HFF-Myc (cell line): Measurements from ENCODE around the gene ZFYVE28.

ENCODE experiments used
- DNase-seq: peaks from one replicate; pipeline ENCODE4 v3.0.0-alpha.2; 2011; ENCODE audit warnings: low read depth; ENCODE audit errors: extremely low read depth
- H3K4me3 ChIP-seq: replicated peaks from 2 replicates; pipeline ENCODE4 v1.5.1; 2011; ENCODE audit warnings: low read depth, mild to moderate bottlenecking, control low read depth, low read length
- TF ChIP-seq, protein P1 (sequence below): IDR thresholded peaks from 2 replicates; pipeline ENCODE4 v1.5.1; 2012; ENCODE audit warnings: mild to moderate bottlenecking, low read depth, low read length, control low read depth; ENCODE audit errors: missing control alignments

Gene ZFYVE28

GRCh38 chr4:2395038-2395437, 23.4 kb downstream of the ZFYVE28 start:
- TF ChIP-seq, protein P1, sequence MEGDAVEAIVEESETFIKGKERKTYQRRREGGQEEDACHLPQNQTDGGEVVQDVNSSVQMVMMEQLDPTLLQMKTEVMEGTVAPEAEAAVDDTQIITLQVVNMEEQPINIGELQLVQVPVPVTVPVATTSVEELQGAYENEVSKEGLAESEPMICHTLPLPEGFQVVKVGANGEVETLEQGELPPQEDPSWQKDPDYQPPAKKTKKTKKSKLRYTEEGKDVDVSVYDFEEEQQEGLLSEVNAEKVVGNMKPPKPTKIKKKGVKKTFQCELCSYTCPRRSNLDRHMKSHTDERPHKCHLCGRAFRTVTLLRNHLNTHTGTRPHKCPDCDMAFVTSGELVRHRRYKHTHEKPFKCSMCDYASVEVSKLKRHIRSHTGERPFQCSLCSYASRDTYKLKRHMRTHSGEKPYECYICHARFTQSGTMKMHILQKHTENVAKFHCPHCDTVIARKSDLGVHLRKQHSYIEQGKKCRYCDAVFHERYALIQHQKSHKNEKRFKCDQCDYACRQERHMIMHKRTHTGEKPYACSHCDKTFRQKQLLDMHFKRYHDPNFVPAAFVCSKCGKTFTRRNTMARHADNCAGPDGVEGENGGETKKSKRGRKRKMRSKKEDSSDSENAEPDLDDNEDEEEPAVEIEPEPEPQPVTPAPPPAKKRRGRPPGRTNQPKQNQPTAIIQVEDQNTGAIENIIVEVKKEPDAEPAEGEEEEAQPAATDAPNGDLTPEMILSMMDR = no peak
- no peak for DNase-seq
- H3K4me3 ChIP-seq = no peak overlapping the region

GRCh38 chr4:2394528-2394927, 23.9 kb downstream of the ZFYVE28 start:
- TF ChIP-seq, protein P1 = no peak
- DNase-seq = no peak
- H3K4me3 ChIP-seq = no peak overlapping the region

GRCh38 chr4:2393353-2394270, 24.8 kb downstream of the ZFYVE28 start:
- TF ChIP-seq, protein P1 = no peak
- H3K4me3 ChIP-seq = no peak overlapping the region
- no peak for DNase-seq

- TF ChIP-seq, protein P1 = no peak
- no peak overlapping the region for H3K4me3 ChIP-seq
- no peak for DNase-seq
These were observed 27.5 kb downstream of the ZFYVE28 start for GRCh38 chr4:2390784-2391421.

- no peak for DNase-seq
- no peak overlapping the region for H3K4me3 ChIP-seq
- TF ChIP-seq, protein P1 = no peak
These were observed 28.3 kb downstream of the ZFYVE28 start for GRCh38 chr4:2390146-2390545.

GRCh38 chr4:2389691-2390090, 28.8 kb downstream of the ZFYVE28 start:
- no peak overlapping the region for H3K4me3 ChIP-seq
- TF ChIP-seq, protein P1 = no peak
- no peak for DNase-seq
